Transverse colon (tissue), 4 donors: ENCODE data around the gene B3GALNT2.

Experiments
- CTCF ChIP-seq, 5 experiments: fragments of 200-600 bp in 3 of 5; fragments of 450-650 bp in 2 of 5; sonication (generic) in 3 of 5; IDR thresholded peaks; 1 replicate in 2 of 5; 2 replicates in 3 of 5; pipeline ENCODE4 v1.5.1; 2016 to 2017; ENCODE audit warnings: antibody characterized with exemption in 5 of 5, inconsistent platforms in 3 of 5, mild to moderate bottlenecking in 2 of 5, moderate library complexity in 1 of 5
- EP300 ChIP-seq: sonication (generic); formaldehyde crosslinking; IDR thresholded peaks from one replicate; pipeline ENCODE4 v1.6.1; 2017; ENCODE audit warnings: antibody characterized with exemption, low read depth
- POLR2A ChIP-seq: fragments of 450-650 bp; IDR thresholded peaks from one replicate; pipeline ENCODE4 v1.6.1; 2016; ENCODE audit warnings: antibody characterized with exemption, mild to moderate bottlenecking, moderate library complexity
- POLR2AphosphoS5 ChIP-seq, 3 donors: sonication (generic); formaldehyde crosslinking; IDR thresholded peaks; one replicate each; pipeline ENCODE4 v1.6.1; 2016; ENCODE audit warnings: antibody characterized with exemption in 3 of 3

GRCh38 chr1:235532360-235532759 lies 28.1 kb upstream of the B3GALNT2 start:
- TF ChIP-seq CTCF (IDR thresholded peaks at IDR 0.05) (no peak), EP300 (no peak), POLR2A (no peak), POLR2AphosphoS5 (IDR thresholded peaks at IDR 0.05) (no peak)
